ENCODE measurements around the gene PTH2. TPM values are rescaled to one million over a fixed set of nuclear protein-coding genes. Genes with fewer than 3 reads are reported as not detected.

PTH2 gene
- total and polyA plus RNA-seq, 2 of the 8 experiments (the other 6 are each of a cell fraction or from before 2014, with no cell fraction given), result not detected

DNA sequence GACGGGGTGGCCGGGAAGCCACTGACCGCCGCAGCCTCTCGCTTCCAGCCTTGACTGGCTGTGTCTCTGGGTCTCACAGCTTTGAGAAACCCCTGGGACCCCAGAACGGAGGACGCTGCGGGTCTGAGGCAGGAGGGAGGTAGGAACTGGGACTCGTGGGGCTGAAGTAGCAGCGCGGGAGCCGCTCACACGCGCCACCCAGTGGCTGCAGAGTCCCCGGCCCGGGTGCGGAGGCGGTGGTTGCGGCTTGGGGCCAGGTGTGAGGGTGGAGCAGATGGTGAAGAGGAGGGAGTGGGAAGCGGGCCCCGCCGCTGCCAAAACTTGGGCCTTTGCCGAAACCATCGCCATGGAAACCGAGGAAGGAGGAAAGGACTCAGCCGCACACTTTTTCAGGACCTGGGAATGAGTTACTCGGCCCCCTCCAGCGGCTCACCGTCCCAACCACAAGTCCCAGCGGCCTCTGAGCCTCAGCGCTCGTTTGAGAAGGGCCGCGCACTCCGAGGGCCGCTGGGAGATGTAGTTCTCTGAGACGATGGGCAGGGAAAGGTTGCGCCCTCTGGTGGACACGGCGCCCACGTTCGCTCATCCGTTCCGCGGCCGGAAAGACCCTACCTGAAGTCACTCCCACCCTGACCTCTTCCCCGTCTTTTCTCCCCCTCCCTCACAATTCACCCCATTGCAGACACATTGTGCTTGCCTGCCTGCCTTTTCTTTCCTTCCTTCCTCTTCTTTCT lies 20.3 kb upstream of the PTH2 start:
- DNase-seq (ENCODE audit: low read depth in 1 of 2, low spot score in 2 of 2), result peak; percentile 91 to 98
- Histone ChIP-seq H3K23ac (ENCODE audit: insufficient read length) (no peak overlapping the region), H3K56ac (replicated peaks; ENCODE audit: insufficient read length, low read depth, low read length) (no peak overlapping the region), H3K23me2 (ENCODE audit: low read depth, low read length) (peaks cover 18% of the 10 kb centered on the region; the same call in 1 of the 2 replicates), H3K27ac (ENCODE audit: low read depth, low read length) (peak overlapping the region; percentile 53), H3K4ac (replicated peaks; ENCODE audit: insufficient read length, low read depth, low read length) (no peak overlapping the region), H2BK120ac (replicated peaks; ENCODE audit: low read depth, low read length) (no peak overlapping the region), H2BK12ac (ENCODE audit: low read depth, low read length) (no peak overlapping the region), H4K20me1 (replicated peaks in 1 of 2; ENCODE audit: control insufficient read depth in 1 of 2, insufficient read depth in 2 of 2, low read length in 2 of 2) (peaks cover 9 to 10% of the 10 kb centered on the region in 2 experiments), H4K8ac (ENCODE audit: extremely low read depth, insufficient read depth, low read length) (peak overlapping the region; percentile 60), H3K36me3 (ENCODE audit: control insufficient read depth in 2 of 4, insufficient read depth in 4 of 4, low read length in 3 of 4) (peaks cover 5 to 9% (median 8%) of the 10 kb centered on the region in 4 experiments; a peak in 6 of 8 replicates), H3K4me1 (replicated peaks in 1 of 4; ENCODE audit: control insufficient read depth in 3 of 4, insufficient read depth in 4 of 4, low read length in 3 of 4) (peaks cover 0 to 14% (median 12%) of the 10 kb centered on the region in 4 experiments; a peak in 6 of 7 replicates), H3K4me2 (ENCODE audit: insufficient read depth in 1 of 2, low read depth in 2 of 2, low read length in 2 of 2) (peak overlapping the region; percentile 53 to 72), H3K9ac (replicated peaks in 1 of 4; ENCODE audit: extremely low read depth in 1 of 4, low read depth in 3 of 4, low read length in 3 of 4) (peak overlapping the region in 2 of 4 experiments; percentile 12 to 29; a peak in 2 of 7 replicates), H3K18ac (ENCODE audit: extremely low read depth, low read length) (peak overlapping the region; percentile 97), H4K91ac (replicated peaks; ENCODE audit: insufficient read length, low read length) (peak overlapping the region; percentile 76), H3K9me3 (ENCODE audit: insufficient read depth in 2 of 2, low read depth in 1 of 2, low read length in 1 of 2) (no peaks in the 10 kb centered on the region), H2AFZ (ENCODE audit: low read length) (no peak overlapping the region), H4K5ac (ENCODE audit: insufficient read length, low read depth, low read length) (peak overlapping the region; percentile 79), H3K79me2 (ENCODE audit: control insufficient read depth in 1 of 2, insufficient read depth in 2 of 2, low read length in 2 of 2) (no peaks in the 10 kb centered on the region), H3K27me3 (replicated peaks in 1 of 4; ENCODE audit: control insufficient read depth in 3 of 4, extremely low read depth in 1 of 4, insufficient read depth in 3 of 4, low read length in 3 of 4) (peaks cover 18 to 26% (median 25%) of the 10 kb centered on the region in 4 experiments), H3K14ac (ENCODE audit: insufficient read length) (no peak overlapping the region), H3K79me1 (ENCODE audit: low read depth, low read length) (no peaks in the 10 kb centered on the region; the same call in 1 of the 2 replicates), H2BK15ac (ENCODE audit: low read length) (no peak overlapping the region), H3K4me3 (ENCODE audit: extremely low read depth in 1 of 4, insufficient read depth in 2 of 4, low read depth in 3 of 4, low read length in 4 of 4) (peak overlapping the region; percentile 38 to 69 (median 62)), H2BK20ac (ENCODE audit: low read length) (no peak overlapping the region), H2AK5ac (ENCODE audit: low read depth, low read length) (no peak overlapping the region), H2BK5ac (ENCODE audit: low read depth, low read length) (peak overlapping the region; percentile 88; the same call in 1 of the 2 replicates)
- ChIA-PET POLR2A (ENCODE audit: partially characterized antibody) (interaction anchor here (0.9 to 4.1 kb wide), 7 partner anchors 9 to 181 kb away, joined by 3 to 13 read pairs (median 3); partner anchors contain the start of genes ALDH16A1 and PIH1D1), CTCF (ENCODE audit: partially characterized antibody) (interaction anchor here (0.8 to 7.9 kb wide), 17 partner anchors 10 to 717 kb away, joined by 3 to 88 read pairs (median 3); partner anchors contain the start of genes GFY and PTH2)
- 1% methylated on average over 43 of the region's 47 CpGs; no CpG with 5 or more reads in 1 of the 2 experiments for WGBS, 2 experiments (ENCODE audit: extremely low coverage in 1 of 2, insufficient coverage in 1 of 2, insufficient read length in 1 of 2, insufficient replicate concordance in 2 of 2, low coverage in 1 of 2, low lambda C conversion rate in 2 of 2, missing lambda C conversion rate in 1 of 2)
- FAIRE-seq, result peak; percentile 94
- TF ChIP-seq SIX5 (IDR thresholded peaks at IDR 0.05; ENCODE audit: low read depth, low read length) (peak; percentile 96), TAF1 (IDR thresholded peaks at IDR 0.05; ENCODE audit: low read depth, low read length) (peak; percentile 49; the same call in 1 of the 2 replicates), SIN3A (conservative IDR thresholded peaks at IDR 0.05 in 1 of 2, IDR thresholded peaks at IDR 0.05 in 1 of 2; ENCODE audit: low read depth in 1 of 2, low read length in 2 of 2) (peak; percentile 39 to 55; a peak in 3 of 4 replicates), SP1 (IDR thresholded peaks at IDR 0.05; ENCODE audit: low read depth, low read length) (0 out of 2 replicates have a peak, but pooled peaks have one; percentile 46), ASH2L (IDR thresholded peaks at IDR 0.05; ENCODE audit: low read length) (peak; percentile 36), KDM1A (IDR thresholded peaks at IDR 0.05; ENCODE audit: borderline replicate concordance, low read length) (no peak), ZNF274 (IDR thresholded peaks at IDR 0.05; ENCODE audit: borderline replicate concordance, extremely low read depth, low read length) (no peak), NRF1 (IDR thresholded peaks at IDR 0.05; ENCODE audit: low read depth, low read length) (no peak), RAD21 (IDR thresholded peaks at IDR 0.05 in 1 of 2, conservative IDR thresholded peaks at IDR 0.05 in 1 of 2; ENCODE audit: low read depth in 2 of 2, low read length in 2 of 2) (peak; percentile 72 to 76)
- TF ChIP-seq, protein P1, sequence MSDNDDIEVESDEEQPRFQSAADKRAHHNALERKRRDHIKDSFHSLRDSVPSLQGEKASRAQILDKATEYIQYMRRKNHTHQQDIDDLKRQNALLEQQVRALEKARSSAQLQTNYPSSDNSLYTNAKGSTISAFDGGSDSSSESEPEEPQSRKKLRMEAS (IDR thresholded peaks at IDR 0.05), result peak; percentile 66
